ENCODE data around the gene EIF3B.
"Not testable (repeated sequence)": the region's sequence is repeated elsewhere in the genome, so short reads cannot be mapped to it uniquely, and the experiment has no call there.

EIF3B gene

GRCh38 chr7:2399848-2400587, 45.4 kb downstream of the EIF3B start:
- DNase-seq (ENCODE audit: low spot score), result peak; percentile 92

- no peak for DNase-seq (ENCODE audit: low spot score)
These were observed 48.0 kb downstream of the EIF3B start for GRCh38 chr7:2402687-2403013.

- peak; percentile 93 for DNase-seq (ENCODE audit: low spot score)
These were observed 48.5 kb downstream of the EIF3B start, which contains the start of gene CHST12 for GRCh38 chr7:2403014-2403717. Gene CHST12, plus strand, starts transcription at chr7:2403611. Its CDS starts 29,029 bp downstream, at chr7:2432640.

DNA sequence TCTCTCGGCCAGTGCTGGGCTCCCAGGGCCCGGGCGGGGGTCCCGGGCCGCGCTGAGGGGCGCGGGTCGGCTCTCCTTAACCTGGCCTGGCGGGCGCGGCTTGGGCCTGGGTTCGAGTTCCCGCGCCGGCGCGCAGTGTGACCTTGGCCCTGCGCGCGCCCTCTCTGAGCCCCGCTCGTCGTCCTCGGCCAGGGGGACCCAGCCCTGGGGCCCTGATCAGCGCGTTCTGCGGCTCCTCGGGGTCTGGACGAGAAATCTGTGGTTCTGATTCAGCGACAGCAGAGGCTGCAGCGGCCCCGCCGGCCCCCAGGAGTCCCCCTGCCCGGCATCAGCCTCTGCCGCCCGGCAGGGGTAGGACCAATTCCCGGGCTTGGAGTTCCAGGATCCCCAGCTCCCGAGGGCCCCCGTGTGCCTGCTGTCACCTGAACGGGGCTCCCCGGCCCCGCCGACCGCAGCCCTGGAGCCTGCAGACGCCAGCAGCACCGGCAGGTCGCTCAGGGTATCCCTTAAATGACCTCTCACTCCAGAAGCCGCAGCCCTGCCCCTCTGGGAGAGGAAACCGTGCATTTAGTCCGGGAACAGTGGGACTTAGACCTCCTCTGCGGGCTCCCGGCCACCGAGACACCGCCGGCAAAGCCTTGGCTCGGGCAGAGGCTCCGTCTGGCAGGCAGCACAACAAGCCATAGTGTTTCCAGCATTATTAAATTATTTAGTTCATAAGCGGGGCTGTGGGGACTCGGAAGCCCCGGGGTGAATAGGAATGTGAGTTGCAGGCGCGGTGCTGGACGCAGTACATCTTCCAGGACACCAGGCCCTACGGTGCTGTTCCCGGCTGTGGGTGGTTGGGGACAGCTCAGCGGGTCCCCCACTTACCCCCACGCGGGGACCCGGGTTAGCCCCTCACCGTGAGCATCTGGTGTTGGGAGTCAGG, 49.4 kb downstream of the EIF3B start:
- DNase-seq (ENCODE audit: low spot score), result no peak

GRCh38 chr7:2404714-2405119, 50.1 kb downstream of the EIF3B start:
- DNase-seq (ENCODE audit: low spot score), result no peak

DNA sequence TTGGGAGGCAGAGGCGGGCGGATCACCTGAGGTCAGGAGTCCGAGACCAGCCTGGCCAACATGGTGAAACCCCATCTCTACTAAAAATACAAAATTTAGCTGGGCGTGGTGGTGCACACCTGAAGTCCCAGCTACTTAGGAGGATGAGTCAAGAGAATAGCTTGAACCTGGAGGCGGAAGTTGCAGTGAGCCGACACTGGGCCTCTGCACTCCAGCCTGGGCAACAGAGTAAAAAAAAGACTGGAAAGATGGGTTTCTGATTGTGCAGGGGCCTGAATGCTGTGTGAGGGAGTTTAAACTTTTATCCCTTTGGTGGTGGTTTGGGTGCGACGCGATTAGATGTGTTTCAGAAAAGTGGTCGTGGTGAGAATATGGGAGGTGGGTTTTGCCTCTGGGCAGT, 50.6 kb downstream of the EIF3B start:
- no peak for DNase-seq (ENCODE audit: low spot score)

DNA sequence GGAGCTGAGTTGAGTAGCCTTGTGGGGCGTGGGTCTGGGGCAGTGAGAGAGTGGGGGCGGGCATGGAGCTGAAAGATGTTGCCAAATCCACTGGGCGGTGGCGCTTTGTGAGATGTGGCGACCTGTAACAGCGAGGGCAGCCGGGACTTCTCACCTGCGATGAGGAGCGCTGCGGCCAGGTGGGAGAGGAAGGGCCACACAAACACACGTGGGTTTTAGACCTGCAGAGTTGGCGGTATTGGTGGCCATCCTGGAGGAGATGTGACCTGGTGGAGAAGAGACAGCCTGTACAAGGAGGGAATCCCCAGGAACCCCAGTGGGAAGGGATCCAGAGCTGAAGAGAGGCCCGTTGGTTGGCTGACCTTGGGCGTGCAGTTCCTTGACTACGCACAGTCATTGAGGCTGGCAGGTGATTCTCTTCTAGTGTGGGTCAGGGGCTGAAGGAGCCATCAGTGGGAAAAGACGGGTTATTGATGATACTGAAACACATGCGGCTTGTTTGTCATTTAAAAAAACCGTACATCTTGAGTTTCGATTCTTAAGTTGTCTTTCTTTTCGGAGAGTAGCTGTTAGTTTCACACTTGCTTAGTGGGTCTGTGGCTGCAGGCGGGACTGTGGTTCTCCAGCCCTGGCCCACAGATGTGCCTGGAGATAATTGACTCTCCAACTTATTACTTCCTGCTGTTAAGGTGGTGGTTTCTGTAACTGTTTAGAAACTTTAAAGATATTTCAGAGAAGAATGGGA, 51.1 kb downstream of the EIF3B start:
- DNase-seq (ENCODE audit: low spot score), result no peak

DNA sequence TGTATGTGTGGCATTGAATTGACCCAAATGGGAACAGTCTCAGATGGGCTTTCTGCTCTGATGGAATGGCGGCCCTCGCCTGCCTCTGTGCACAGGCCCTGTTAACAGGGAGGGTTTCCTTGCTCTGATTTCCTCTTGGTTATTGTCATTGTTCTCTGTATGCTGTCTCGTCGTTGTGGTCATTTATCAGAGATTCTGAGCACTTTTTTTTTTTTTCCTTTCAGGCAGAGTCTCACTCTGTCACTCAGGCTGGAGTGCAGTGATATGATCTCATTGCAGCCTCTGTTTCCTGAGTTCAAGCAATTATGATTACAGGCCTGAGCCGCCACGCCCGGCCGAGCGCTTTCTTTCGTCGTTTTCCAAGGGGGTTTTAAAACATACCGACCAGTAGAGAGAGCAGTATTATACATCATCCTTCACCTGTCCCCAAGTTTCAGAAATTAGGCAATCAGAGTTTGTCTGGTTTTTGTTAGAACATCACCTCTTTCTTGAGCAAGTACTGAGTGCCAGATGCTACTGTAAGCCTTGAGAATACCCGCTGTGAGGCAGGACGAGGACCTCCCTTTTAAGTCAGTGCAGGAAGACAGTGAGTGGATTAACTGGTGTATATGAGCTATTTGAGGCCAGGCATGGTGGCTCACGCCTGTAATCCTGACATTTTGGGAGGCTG, 55.3 kb downstream of the EIF3B start:
- DNase-seq (ENCODE audit: low spot score), result peak; percentile 62

DNA sequence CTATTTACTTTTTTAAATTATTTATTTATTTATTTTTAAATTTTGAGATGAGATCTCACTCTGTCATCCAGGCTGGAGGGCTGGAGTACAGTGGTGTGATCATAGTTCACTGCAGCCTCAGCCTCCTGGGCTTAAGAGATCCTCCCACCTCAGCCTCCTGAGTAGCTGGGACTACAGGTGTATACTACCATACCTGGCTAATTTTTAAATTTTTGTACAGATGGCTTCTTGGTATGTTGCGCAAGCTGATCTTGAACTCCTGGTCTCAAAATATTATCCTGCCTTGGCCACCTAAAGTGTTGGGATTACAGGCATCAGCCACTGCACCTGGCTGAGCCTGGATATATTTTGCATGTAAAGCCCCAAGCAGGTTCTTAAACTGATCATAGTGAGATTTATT, 56.4 kb downstream of the EIF3B start:
- DNase-seq (ENCODE audit: low spot score), result no peak

GRCh38 chr7:2411815-2412586, 57.4 kb downstream of the EIF3B start:
- no peak for DNase-seq (ENCODE audit: low spot score)

DNA sequence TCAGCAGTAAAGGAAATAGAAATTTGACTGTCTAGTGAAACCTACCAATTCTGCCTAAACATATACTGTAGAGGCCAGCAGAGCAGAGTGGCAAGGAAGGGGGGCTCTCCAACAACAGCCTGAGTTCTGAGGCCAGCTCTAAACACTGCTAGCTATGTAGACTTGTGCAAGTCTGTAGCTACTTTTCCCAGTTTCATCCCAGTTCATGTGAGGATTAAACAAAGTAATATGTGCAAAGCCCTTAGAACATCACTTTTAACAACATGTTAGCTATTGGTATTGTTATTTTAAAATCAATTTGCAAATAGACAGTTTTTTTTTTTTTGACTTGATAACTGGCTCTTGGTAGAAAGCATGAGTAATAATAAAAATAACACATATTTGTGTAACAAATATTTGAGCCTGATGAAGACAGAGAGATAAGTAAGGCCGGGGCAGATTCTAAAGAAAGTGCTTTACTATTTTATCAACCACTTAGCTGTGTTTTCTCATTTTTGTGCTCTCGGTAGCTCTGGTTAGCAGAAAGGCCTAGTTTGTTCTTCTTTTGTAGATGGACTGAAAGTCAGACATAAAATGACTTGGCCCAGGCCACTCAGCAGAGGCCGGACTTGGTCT, 58.1 kb downstream of the EIF3B start:
- DNase-seq (ENCODE audit: low spot score), result no peak

- no peak for DNase-seq (ENCODE audit: low spot score)
These were observed 61.4 kb downstream of the EIF3B start for GRCh38 chr7:2416063-2416462.

DNA sequence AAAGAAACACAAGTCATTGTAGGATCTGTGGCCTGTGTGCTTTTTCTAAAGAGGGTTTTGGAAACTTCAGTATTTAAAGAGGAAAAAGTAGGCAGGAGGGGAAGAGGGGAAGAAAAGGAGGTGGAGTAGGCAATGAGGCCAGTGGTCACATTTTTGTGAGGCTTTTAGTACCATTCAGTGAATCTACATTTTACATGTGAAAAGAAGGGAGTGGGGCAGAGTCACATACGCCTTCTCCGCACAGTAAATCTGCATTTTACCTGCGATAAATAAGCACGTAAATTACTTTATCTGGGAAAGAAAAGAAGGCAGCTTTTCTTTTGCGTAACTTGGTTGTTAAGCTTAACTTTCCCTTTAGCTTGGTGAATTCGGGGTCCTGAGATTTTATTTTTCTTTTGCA, 62.0 kb downstream of the EIF3B start:
- no peak for DNase-seq (ENCODE audit: low spot score)

DNA sequence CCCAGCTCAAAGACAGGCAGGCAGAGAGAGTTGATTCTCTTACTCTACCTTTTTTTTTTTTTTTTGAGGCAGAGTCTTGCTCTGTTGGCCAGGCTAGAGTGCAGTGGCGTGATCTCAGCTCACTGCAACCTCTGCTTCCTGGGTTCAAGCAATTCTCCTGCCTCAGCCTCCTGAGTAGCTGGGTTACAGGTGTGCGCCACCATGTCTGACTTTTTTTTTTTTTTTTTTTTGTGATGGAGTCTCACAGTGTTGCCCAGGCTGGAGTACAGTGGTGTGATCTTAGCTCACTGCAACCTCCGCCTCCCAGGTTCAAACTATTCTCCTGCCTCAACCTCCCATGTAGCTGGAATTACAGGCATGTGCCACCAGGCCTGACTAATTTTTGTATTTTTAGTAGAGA, 62.6 kb downstream of the EIF3B start:
- not testable (repeated sequence) for DNase-seq (ENCODE audit: low spot score)

GRCh38 chr7:2417981-2418481, 63.4 kb downstream of the EIF3B start:
- no peak for DNase-seq (ENCODE audit: low spot score)

- no peak for DNase-seq (ENCODE audit: low spot score)
These were observed 65.7 kb downstream of the EIF3B start for GRCh38 chr7:2420216-2420933.

DNA sequence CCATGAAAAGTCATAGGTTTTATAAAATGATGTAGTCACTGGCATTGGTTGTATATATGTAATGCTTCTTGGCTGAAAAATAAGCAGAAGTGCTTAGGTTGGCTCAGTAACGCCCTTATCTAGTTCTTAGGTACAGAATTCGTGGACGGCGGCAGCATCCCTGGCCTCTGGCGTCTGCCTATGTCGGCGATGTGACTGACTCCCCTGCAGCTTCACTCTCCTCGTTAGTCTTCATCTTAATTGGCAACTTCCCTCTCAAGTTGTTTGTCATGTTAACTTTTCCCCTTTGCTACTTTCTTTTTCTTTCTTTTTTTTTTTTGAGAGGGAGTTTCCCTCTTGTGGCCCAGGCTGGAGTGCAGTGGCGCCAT, 67.3 kb downstream of the EIF3B start:
- no peak for DNase-seq (ENCODE audit: low spot score)

GRCh38 chr7:2425749-2426148, 71.1 kb downstream of the EIF3B start:
- no peak for DNase-seq (ENCODE audit: low spot score)

Data from kidney capillary endothelial cell (primary cell).